Amniotic epithelial cell (primary cell): ENCODE results near the gene RHOT2.

Experiments used
- DNase-seq: peaks from one replicate; pipeline ENCODE4 v3.0.0-alpha.2; 2010; ENCODE audit warnings: low read depth

RHOT2 gene

DNA sequence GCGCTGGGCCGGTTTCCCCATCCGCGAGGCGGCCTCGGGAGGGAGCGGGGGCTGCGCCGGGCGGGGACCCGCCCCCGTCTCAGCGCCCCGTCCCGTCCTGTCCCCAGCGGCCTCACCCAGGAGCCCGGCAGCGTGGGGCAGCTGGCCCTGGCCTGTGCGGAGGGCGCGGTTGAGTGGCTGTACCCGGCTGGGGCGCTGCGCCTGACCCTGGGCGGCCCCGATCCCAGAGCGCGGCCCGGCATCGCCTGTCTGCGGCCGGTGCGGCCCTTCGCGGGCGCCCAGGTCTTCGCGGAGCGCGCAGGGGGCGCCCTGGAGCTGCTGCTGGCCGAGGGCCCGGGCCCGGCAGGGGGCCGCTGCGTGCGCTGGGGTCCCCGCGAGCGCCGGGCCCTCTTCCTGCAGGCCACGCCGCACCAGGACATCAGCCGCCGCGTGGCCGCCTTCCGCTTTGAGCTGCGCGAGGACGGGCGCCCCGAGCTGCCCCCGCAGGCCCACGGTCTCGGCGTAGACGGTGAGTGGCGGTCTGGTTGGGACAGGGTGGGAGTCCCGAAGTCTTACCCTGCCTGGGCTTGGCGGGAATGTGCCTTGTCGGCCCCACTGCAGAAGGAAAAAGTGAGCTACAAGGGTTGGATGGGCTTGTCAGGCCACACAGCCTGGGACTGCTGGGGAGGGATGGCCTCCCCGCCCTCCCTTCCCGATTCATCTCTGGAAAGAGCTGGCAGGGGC is 47.7 kb downstream of the RHOT2 start:
- DNase-seq = no peak

DNA sequence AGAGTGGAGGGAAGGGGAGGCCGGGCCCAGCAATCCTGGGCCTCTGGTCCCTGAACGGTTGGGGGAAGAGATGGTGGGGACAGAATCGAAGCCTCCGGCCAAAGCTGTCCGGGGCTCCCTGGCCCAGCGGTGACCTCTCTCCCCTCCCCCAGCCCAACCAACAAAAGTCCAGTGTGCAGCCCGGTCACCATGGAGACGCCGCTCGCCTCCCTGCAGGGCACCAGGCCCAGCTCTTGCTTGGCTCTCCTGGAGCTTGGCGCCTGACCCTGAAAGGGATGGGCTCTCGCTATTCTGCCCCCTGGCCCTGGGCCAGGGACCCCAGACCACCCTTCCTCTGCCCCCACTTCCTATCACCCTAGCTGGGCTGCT is 48.3 kb downstream of the RHOT2 start:
- DNase-seq = peak; percentile 42

- no peak for DNase-seq
Measured at GRCh38 chr16:716768-717325, 48.9 kb downstream of the RHOT2 start.

DNA sequence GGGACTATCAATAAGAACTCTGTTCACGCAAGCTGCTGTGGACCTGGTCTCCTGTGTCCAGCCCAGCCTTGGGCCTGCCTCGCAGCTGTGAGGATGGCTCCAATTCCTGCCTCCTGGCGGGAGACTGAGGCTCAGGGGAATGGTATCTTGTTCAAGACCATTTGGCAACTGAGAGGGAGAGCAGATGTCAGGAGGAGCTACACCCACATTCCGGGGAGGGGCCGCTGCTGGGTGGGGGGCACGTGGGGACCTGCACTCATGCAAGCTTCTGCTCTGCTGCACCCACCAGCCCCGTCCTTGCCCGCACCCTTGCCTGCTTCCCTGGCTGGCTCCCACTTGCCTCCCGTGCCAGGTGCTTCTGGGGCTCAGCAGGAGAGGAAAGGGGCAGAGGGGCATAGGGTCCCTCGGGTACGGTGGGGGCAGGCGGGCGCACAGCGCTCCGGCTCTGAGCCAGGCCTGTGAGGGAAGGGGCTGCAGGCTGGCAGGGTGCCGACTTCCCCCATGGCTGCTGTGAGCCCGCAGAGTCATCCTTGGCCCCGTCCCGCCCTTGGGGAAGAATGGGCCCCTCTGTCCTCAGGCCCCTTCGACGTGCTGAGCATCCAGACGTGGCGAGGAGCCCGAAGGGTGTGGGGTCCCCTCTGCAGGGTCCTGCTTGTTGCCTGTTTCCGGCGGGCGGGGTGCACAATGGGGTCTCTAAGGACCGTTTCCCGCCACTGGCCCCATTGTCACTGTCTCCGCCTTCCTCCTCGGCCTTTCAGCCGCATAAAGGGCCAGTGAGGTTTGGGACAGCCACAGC is 49.7 kb downstream of the RHOT2 start:
- DNase-seq = no peak

DNA sequence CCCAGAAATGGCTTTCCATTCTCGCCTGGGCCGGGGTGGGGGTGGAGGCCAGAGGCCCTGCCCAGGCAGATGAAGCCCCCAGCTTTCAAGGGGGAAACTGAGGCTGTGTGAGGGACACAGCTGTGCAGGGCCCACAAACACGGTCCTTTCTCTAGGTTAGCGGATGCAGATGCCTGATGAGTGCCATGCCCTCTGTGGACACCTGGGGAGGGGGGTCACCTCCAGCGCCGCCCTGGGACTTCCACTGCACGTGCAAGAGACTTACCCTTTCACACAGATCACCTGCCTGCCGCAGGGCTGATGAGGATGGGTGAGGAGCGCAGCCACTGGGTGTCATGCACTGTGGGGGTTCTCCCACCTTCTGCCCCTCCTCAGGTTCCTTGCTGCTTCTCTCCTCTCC is 50.5 kb downstream of the RHOT2 start:
- DNase-seq = no peak

GRCh38 chr16:718922-719321 is 51.0 kb downstream of the RHOT2 start:
- no peak for DNase-seq

DNA sequence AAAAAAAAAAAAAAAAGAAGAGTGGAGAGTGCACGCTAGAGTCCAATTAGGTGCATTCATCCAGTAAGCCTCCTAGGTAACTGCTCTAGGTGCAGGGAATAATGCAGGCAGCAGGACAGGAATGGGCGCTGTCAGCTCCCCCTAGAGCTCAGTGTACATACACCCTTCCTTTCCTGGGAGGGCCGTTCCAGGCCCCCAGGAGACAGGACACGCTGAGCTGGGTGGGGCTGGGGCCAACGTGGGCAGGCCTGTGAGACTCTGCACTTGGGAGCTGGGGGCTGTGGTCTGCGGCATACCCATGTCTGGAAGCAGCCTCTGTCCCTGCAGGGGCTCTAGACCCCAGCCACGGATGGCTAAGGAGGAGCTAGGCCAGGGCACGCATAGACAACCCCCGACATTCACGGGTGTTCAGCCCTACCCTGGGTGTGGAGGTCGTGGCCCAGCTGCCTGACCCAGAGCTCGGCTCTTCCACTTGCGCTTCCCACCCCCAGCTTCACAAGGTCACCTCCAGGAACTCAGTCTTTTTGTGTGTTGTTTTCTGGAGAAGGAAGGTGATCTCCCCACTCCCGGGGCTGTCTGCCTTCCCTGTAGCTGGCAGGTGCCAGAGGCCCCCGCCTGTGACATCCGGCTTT is 52.0 kb downstream of the RHOT2 start:
- DNase-seq = no peak

DNA sequence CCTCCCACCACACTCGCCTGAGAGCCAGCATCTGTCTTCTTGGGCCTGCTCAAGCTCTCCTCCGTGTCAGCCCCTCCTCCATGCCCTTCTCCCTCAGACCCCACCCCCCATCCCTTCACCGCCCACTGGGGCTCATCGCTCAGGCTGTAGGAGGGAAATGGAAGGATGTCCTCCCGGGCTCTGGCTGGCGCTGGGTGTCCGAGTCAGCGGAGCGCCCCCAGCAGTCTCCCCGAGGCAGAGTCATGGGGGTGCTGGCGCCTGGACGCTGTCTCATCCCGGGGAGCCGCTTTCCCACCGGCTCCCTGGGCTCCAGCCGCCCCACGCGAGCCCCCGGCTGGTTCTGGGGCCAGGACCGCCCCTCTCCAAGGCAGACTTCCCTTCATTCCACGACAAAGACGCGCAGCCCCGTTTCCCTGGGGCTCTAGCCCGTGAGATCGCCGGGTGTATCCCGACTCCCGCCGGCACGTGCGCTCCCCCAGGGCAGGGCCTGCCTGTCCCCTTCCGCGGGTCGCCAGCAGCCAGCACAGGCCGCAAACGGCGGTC is 52.6 kb downstream of the RHOT2 start:
- DNase-seq = peak; percentile 84

- DNase-seq = peak; percentile 61
Measured at GRCh38 chr16:720990-721764, 53.2 kb downstream of the RHOT2 start, which contains the start of gene ANTKMT. Gene ANTKMT (plus strand): TSS chr16:721146. CDS start chr16:721275, 129 bp downstream.

GRCh38 chr16:721765-722540 is 54.0 kb downstream of the RHOT2 start:
- DNase-seq = no peak

GRCh38 chr16:722835-723633 is 55.1 kb downstream of the RHOT2 start:
- DNase-seq = no peak

GRCh38 chr16:723695-724094 is 55.8 kb downstream of the RHOT2 start:
- no peak for DNase-seq
